G401 (cell line): ENCODE results near the gene ZNF423. TPM values are rescaled to one million over a fixed set of nuclear protein-coding genes. Genes with fewer than 3 reads are reported as not detected.

Source experiments
- DNase-seq: peaks from one replicate; pipeline ENCODE4 v3.0.0-alpha.2; 2015; ENCODE audit warnings: low spot score
- in situ Hi-C: cut with HindIII; loops from 2 replicates; pipeline ENCODE4 v1.10.0; 2016; ENCODE audit warnings: low sequenced_read_pairs, mixed read lengths
- total RNA-seq: library from RNA; depleted of rRNA; stranded (reverse); fragments of >200 nt; shearing (Covaris generic); gene quantifications from 2 replicates; pipeline ENCODE4 v1.2.3, GENCODE V29; 2014

The ZNF423 gene
- total RNA-seq, 1 experiment from 2014 or later, result 0.07 TPM

DNA sequence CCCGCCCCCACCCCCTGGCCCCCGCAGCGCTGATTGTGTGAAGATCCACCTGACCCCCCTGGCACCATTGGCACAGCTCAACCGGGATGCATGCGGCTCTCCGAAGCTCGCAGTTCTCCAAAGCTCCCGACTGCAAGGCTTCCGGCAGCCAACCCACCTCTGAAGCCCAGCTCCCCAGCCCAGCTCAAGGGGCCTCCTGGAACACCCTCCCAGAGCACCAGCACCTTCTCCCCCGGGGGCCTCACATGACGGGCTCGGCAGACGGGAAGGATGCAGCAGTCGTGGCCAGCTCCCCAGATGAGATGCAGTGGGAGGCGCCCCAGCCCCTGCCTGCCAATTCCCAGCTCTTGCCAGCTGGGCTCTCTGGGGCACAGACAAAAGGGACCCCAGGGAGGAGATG is 215.3 kb downstream of the ZNF423 start:
- in situ Hi-C loops, result no loop called here
- DNase-seq, result no peak

DNA sequence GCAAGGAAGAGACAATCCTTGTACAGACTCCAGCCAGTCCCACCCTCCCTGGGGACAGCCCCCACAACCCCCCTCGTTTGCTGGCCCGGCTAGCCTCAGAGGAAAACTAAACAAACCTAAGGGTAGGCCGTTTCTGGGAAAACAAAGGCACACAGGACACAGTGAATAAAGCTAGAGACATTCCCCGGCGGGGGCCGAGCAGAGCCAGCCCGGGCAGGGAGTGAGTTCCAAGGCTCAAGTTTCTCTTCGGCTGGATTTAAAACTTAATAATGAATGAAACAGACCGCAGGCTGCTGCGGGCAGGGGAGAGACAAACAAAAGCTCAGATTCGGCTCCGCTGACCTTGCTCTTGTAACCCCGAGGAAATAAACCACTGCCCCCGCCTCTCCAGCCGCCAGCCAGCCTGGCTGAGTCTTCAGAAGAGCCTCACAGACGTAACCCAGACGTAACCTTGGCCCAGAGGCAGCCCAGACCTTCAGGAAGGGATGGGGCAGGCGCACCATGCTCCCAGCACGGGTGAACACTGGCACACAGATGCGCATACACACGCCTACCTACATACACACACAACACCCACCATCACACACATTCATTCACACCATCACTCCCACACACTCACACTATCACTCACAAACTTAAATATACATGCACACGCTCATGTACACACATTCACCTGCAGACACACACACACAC is 216.0 kb downstream of the ZNF423 start:
- DNase-seq, result peak; percentile 3
- in situ Hi-C loops, result no loop called here

DNA sequence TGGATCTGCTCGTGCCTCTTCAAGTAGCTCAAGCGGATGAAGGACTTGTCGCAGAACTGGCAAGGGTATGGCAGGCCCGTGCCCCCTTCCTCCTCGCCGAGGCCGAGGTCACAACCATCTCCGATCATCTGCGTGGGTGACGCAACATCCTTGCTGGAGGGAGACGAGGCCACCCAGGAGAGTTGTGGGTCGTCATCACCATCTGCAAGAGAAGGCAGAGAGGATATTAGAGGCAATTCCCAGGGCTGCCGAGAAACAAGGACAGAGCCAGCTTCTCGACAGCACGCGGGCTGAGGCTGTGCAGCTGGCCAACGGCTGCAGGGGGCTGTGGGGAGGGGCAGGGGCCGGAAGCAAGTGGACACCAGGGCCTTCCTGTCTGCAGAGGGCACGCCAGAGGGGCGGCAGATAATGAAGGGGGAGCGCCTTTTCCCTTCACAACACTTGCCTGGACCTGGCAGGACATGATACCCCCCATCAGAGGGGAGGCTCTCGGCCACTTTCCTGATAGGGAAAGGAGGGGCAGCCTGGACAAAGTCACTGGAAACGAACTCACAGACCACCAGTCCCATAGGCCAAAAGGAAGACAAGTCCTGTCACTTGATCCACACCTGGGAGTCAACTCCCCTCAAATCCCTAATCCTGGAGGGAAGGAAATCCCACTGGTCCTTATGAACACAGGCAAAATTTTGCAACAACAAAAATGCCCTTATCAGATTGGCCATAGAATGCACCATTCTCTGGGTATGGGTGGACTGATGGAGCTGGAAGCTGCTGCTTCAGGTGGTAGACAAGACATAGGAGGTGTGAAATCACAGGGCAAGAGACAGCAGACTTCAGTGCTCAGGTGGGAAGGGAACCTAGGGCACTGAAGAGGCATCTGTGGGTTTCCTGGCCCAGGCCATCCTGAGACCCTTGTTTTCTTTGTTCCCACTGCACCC is 217.0 kb downstream of the ZNF423 start:
- DNase-seq, result no peak
- in situ Hi-C loops, result no loop called here

DNA sequence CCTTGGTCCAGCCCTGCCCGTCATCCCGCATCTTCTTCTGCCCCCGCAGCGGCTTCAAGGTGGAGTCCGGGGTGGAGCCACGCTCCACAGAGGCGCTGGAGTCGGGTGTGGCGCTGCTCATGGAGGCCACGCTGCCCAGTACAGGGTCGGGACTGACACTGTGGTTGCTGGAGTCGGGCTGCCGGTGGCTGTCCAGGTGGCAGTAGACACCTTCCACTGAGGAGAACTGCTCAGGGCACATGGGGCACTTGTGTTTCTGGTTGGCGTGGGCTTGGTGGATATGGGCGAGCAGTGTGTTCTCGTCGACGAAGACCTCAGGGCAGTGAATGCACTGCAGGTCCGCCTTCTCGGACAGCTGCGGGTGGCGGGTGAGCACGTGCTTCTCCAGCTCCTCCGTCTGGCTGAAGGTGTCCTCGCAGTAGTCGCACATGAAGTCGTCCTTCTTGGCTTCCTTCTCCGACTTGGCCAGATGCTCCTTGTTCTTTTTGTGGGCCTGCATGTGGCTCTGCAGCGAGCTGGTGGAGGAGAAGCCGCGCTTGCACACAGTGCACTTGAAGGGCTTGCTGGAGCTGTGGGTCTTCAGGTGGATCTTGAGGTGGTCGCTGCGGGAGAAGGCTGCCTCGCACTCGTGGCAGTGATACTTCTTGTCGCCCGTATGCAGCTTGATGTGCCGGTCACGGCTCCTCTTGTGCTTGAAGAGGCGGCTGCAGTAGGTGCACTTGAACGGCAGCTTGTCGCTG is 217.8 kb downstream of the ZNF423 start:
- DNase-seq, result no peak
- in situ Hi-C loops, result no loop called here

DNA sequence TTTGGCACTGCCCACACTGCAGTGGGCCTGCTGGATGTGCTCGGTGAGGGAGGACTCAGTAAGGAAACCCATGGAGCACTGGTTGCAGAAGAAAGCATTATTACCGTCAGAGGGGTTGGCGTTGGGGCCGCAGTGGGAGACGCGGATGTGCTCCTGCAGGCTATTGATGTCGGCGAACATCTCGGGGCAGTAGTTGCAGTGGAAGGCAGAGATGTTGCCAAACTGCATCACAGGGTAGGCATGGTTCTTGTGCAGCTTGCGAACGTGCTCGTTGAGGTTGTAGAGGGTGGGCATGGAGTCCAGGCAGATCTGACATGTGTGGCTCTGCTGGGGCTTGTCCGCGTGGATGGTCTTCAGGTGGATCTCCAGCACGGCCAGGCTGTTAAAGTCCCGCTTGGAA is 218.4 kb downstream of the ZNF423 start:
- in situ Hi-C loops, result no loop called here
- DNase-seq, result no peak

DNA sequence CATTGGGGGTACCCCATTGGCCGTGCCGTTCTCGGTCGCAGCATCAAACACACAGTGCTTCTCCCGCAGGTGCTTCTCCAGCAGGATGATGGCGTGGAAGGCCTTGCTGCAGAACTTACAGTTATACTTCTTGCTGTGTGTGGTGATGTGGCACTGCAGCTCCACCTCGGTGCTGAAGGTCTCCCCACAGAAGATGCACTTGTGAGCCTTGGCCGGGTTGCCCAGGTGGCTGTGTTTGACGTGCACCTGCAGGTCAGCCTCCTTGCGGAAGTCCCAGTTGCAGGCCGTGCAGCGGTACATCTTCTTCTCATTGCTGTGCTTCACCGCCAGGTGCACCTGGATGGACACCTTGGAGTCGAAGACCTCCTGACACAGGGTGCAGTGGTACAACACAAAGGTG is 219.3 kb downstream of the ZNF423 start:
- in situ Hi-C loops, result no loop called here
- no peak for DNase-seq

DNA sequence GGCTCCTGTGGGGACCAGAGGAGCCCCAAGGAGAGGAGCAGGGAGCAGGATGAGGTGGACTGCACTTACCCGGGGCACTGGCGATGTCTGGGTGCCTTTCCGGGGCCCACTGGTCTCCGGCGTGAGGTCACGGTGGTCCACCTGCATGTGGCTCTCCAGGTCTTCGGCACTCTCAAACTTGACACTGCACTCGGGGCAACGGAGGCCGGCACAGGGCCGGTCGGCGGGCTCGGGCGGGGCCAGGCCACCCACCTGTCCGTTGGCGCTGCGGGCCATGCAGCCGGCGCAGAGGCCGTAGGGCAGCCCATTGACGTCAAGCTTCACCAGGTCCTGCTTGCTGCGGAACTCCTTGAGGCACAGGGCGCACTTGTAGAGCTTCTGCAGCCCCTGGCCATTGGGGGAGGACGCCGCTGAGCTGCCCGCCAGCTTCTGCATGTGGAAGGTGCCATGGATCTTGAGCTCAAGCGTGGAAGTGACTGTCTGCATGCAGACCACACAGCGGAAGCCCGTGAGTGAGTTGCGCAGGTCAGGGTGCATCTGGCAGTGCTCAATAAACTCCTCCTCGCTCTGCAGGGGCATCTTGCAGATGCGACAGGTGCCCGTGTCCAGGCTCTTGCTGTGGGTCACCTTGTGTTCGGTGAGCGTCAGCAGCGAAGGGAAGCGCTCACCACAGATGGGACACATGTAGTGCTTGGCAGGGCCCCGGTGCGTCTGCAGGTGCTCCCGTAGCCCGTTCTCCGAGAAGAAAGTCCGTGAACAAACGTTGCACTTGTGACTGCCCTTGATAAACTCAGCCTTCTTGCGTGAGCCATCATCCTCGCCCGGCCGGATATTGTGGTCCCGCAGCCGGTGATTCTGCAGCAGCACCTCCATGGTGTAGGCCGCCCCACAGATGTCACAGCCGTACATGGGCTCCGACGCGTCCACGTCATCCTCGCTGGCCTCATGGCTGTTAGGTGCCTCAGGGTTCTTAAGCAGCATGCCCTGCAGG is 220.0 kb downstream of the ZNF423 start:
- DNase-seq, result no peak
- in situ Hi-C loops, result no loop called here

DNA sequence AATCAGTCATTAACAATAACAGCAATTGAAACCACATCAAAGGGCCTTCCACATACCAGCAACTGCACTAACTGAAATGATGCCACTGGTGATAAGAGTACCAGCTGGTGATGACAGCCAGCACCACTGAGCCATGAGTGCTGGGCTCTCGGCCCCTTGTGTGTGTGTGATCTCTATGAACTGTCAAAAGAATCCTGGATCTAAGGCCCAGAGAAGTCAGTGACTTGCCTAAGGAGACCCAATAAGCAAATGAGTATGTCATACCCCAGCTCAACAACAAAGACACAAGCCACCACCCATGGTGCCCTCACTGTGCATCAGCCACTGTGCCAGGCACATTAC is 220.9 kb downstream of the ZNF423 start:
- no peak for DNase-seq
- in situ Hi-C loops, result no loop called here

DNA sequence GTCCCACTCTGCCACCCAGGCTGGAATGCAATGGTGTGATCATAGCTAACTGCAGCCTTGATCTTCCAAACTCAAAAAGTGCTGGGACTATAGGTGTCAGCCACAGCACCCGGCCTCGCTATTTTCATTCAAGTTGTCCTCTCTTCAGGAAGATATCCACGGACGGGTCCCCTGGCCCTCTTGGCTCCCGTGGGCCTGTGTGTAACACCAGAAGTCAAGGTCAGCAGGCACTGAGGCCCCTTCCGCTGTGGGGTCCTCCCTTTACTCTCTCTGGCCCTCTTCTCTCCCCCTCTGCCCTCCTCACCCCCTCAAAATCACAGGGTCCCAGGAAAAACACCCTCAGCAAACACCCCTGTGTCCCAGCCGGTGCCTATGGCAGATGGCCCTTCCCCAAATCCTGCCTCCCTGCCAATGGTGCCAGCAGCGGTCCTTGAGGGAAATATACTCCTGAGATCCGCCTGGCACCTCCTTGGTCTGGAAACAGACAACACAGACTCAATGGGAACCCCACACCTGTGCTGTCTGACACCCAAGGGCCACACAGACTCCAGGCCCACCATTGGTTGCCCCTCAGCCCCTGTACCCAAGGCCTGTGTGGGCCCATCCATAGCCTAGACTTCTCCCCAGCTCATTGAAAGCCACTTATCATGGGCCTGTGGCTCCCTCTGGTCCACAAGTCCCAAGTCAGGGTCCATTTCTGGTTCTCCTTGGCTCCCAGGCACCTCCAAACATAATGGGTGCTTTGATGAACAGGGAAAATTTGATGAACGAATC is 221.5 kb downstream of the ZNF423 start:
- in situ Hi-C loops, result no loop called here

DNA sequence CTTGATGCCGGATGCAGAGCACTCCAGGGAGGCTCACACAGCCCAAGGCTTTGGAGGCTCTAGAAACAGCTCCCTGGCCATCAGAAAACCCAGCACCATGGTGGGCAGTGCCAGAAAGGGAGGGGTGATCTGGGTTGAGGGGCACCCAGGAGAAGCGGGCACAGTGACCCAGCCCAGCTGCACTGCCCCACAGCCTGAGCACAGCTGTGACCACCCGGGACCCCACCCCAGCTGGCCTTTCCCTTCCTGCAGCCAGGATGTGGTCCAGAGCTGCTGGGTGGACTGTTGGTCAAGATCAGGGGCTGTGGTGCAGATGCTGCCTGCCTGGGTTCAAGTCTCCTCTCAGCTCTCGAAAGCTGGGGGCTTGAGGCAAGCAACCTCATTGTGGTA is 223.1 kb downstream of the ZNF423 start:
- in situ Hi-C loops, result no loop called here
- DNase-seq, result no peak

More for the DNA sequence above, 221.5 kb downstream of the ZNF423 start:
- no peak for DNase-seq

DNA sequence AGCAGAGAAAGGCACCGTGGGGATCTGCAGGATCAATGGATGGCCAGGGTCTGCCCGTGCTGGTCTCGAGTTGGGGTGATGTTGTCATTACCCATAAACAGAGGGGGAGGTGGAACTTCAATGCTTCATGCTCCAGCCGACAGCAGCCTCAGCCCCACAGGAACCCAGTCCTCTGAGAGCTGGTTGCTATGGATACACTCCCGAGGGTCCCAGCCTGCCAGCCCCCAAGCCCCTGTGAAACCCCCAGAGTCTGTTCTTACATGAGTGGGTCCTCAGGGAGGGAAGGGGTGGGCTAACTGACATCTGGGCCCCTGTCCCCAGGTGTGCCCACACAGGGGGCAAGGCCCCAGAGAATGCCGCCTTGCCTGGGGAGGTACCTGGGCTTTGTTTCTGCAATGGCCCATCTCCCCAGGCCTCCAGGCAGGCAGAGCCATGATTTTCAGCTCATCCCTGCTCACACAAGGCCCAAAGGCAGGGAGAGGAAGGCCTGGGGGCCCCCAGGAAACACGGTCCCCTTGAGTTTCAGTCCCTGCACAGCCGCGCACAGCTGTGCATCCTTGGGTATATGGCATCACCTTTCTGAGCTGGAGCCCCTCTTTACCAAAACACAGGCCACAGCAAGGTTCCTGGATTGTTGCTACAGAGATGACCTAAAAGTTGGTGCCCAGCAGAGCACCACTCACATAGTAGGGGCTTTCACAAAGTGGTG is 223.7 kb downstream of the ZNF423 start:
- in situ Hi-C loops, result no loop called here
- DNase-seq, result no peak

DNA sequence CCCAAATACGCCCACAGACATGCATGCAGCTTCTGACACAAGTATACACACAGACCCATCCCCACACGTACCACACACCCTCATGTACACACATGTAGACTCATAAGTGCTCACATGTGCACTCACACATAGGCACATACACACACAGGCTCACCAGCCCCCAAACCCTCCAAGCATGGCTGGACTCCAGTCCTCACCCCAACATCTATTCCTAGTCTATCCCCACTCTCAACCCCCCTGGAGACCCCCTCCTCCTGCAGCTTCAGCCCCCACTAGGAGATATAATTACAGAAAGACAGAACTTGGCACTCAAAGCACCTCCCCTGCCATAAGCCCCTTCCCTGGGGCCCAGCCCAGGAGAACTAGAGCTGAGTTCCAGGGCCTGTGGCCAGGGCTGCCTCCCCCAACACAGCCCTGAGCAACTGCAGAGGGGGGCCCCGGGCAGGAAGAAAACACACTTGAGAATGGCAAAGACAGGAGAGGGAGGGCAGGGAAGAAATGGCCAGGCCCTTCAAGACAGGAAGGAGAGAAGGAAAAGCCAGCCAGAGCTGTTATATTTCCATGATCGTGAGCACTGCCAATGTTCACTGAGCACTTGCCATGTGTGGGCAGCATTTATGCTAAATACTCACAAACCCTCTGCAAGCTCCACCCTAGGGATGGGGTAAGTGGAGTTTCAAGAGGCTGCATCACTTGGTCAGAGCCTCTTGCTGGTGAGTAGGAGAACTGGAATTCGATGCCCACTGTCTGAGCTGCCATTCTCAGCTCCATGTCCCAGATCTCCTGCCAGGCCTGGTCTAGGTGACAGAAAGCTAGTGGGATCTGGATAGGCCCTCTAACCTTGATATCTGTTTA is 224.5 kb downstream of the ZNF423 start:
- no peak for DNase-seq
- in situ Hi-C loops, result no loop called here

DNA sequence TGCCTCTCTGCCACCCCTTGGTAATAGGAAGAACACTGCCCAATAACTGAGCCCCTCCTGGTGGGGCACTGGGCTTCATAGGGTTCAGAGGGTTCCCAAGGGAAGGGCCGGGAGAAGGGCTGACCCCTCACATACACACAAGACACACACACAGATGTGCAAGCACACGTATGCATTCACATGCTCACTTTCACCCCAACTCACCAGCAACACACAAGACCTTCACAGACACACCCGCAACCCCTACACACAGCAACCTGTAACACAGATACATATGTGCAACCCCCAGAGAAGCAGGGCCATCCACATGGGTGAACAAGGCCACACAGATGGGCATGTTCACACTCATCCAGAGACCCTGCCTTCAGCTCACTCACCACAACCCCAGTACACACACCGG is 225.1 kb downstream of the ZNF423 start:
- in situ Hi-C loops, result no loop called here
- no peak for DNase-seq

DNA sequence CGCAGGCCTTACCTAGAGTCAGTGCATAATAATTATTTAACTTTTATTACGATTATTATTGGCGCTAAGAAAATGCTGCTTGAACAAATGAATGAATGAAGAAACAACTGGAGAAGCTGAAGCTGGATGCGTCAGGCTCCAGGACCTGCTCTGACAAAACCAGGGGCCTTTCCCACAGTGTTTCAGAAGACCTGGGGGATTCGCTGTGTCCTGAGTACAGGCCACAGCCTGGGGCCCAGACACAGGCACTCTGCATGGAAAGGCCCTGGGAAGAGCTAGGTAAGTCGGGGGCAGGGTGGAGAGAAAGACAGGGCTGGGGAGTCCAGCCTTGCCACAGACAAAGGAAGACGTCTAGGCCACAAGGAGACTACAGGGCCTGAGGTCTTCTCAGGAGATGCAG is 226.1 kb downstream of the ZNF423 start:
- in situ Hi-C loops, result no loop called here

DNA sequence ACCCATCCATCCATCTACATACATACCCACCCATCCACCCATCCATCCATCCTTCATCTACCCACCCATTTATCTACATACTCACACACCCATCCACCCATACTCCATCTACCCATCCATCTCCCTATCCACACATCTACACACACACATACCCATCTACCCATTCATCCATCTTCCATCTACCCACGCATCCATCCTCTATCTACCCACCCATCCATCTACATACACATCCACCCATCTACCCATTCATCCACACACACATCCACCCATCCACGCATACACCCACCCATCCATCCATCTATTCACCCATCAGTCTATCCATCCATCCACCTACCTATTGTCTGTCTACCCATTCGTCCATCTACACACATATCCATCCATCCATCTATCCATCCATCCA is 227.8 kb downstream of the ZNF423 start:
- no peak for DNase-seq
- in situ Hi-C loops, result no loop called here

More for the DNA sequence above, 226.1 kb downstream of the ZNF423 start:
- DNase-seq, result no peak

DNA sequence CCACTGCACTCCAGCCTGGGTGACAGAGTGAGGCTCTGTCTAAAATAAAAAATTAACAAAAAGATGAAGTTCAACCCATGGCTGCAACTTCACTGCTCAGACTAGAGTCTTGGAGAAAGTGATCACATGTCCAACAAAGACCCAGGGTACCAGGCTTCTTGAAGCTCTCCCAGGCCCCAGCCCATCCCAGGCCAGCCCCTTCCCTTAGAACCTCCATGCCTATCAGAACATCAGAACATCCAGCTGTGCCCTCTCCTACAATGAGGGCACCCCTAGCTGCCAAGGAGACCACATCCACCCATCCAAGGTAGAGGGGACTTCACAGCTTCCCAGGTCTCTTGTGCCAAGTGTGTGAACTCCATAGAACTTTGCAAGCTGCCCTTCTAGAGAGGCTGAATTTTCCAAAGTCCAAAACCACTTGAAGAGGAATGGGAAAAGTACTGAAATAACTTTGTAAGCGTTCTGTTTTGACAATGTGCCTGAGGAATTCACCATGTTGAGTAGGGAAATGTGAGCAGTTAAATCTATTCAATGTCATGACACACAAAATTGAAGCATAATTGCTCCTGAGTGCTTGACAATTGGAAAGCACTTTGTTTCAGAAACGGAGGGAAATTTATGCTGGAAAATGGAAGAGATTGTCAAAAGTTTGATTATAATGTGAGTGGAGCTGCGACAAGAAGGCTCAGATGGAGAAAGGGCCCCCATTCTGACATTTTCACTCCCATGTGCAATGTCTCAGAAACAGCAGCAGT is 230.4 kb downstream of the ZNF423 start:
- in situ Hi-C loops, result no loop called here
- DNase-seq, result no peak
